MCF 10A (cell line): Measurements from ENCODE around the gene COG4. TPM values are rescaled to one million over a fixed set of nuclear protein-coding genes. Genes with fewer than 3 reads are reported as not detected.
A peak's percentile ranks its signal among the peaks of the same experiment; 100 is the strongest.

Experiments used
- BruUV-seq: library from RNA; stranded (reverse); fragments of 400-500 nt; replicated peaks from 2 replicates; lab custom pipeline; 2021; lab: Mats Ljungman, UMichigan
- CTCF ChIA-PET: fragments of 300-600 bp; sonication (Branson Sonifier 250); formaldehyde crosslinking; extraction: SDS; loops from one replicate; lab custom pipeline; 2021; ENCODE audit warnings: antibody characterized with exemption, inconsistent platforms; lab: Yijun Ruan, JAX
- POLR2A ChIA-PET: fragments of 300-600, 350-650 bp; sonication (Branson Sonifier 250); formaldehyde crosslinking; extraction: SDS; loops from one replicate; lab custom pipeline; 2020; ENCODE audit warnings: antibody characterized with exemption, inconsistent platforms; lab: Yijun Ruan, JAX
- DNase-seq: peaks from one replicate; pipeline ENCODE4 v3.0.0-alpha.2; 2018; ENCODE audit not compliant: unreplicated experiment
- H3K27ac Mint-ChIP-seq: one replicate; pipeline ENCODE4 v1.8.0; 2022; ENCODE audit warnings: mild to moderate bottlenecking, low read depth, mixed read lengths; ENCODE audit not compliant: unreplicated experiment
- H3K27me3 Mint-ChIP-seq: one replicate; pipeline ENCODE4 v1.8.0; 2022; ENCODE audit warnings: mixed read lengths; ENCODE audit not compliant: insufficient read depth, unreplicated experiment
- H3K36me3 Mint-ChIP-seq: one replicate; pipeline ENCODE4 v1.8.0; 2022; ENCODE audit warnings: mild to moderate bottlenecking, moderate library complexity, mixed read lengths; ENCODE audit not compliant: insufficient read depth, unreplicated experiment
- H3K4me1 Mint-ChIP-seq: one replicate; pipeline ENCODE4 v1.8.0; 2022; ENCODE audit warnings: mixed read lengths; ENCODE audit not compliant: insufficient read depth, unreplicated experiment
- H3K4me3 Mint-ChIP-seq: one replicate; pipeline ENCODE4 v1.8.0; 2022; ENCODE audit warnings: mild to moderate bottlenecking, moderate library complexity, mixed read lengths; ENCODE audit not compliant: unreplicated experiment
- H3K9me3 Mint-ChIP-seq: one replicate; pipeline ENCODE4 v1.8.0; 2022; ENCODE audit warnings: mixed read lengths; ENCODE audit not compliant: unreplicated experiment
- CTCF ChIP-seq: fragments of 200-600 bp; IDR thresholded peaks from one replicate; pipeline ENCODE4 v1.8.0; 2022; ENCODE audit warnings: antibody characterized with exemption, mild to moderate bottlenecking; ENCODE audit not compliant: unreplicated experiment
- intact Hi-C: fragments of 100-400 bp; cut with micrococcal nuclease; formaldehyde crosslinking; loops from 2 replicates; pipeline ENCODE4 v1.14.1; 2022
- total RNA-seq: library from RNA; stranded (reverse); gene quantifications from 2 replicates; pipeline ENCODE4 v1.2.3, GENCODE V29; 2022

COG4 gene
- total RNA-seq, 1 experiment from 2014 or later: 62.2 TPM

GRCh38 chr16:70553645-70554044, 30.3 kb upstream of the COG4 start:
- ChIA-PET CTCF (interaction anchor here (1.7 to 2.7 kb wide), 2 partner anchors 100 to 217 kb away, joined by 5 to 12 read pairs; no protein-coding TSS in a partner anchor), POLR2A (interaction anchor here (0.9 to 1.8 kb wide), 3 partner anchors 9 to 97 kb away, joined by 3 to 9 read pairs (median 3); partner anchors contain the start of genes COG4 and SF3B3)
- no TSS peak for BruUV-seq
- Mint-ChIP-seq H3K4me1 (peaks cover 5% of the 10 kb centered on the region), H3K27ac (peak overlapping the region; percentile 42), H3K4me3 (no peak overlapping the region), H3K36me3 (peaks cover 96% of the 10 kb centered on the region), H3K9me3 (no peaks in the 10 kb centered on the region), H3K27me3 (no peaks in the 10 kb centered on the region)
- intact Hi-C loops: no loop called here
- TF ChIP-seq CTCF: no peak
- peak; percentile 39 for DNase-seq

DNA sequence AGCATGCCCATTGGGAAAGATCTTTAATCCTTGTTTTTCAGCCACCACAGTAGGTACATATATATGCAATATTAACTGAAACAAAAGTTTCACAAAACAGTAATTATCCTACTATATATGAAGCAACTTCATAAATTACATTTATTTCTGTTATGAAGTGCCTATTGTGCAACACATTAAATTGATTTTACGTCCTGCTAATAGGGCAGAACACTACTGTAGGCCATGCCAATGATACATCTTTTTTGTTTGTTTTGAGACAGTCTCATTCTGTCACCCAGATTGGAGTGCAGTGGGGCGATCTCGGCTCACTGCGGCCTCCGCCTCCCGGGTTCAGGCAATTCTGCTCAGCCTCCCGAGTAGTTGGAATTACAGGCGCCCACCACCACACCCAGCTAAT, 29.3 kb upstream of the COG4 start:
- no peak for DNase-seq
- Mint-ChIP-seq H3K27me3 (no peaks in the 10 kb centered on the region), H3K4me1 (peaks cover 5% of the 10 kb centered on the region), H3K36me3 (peaks cover 96% of the 10 kb centered on the region), H3K27ac (no peak overlapping the region), H3K9me3 (no peaks in the 10 kb centered on the region), H3K4me3 (no peak overlapping the region)
- intact Hi-C loops: no loop called here
- ChIA-PET POLR2A (interaction anchor here (0.6 to 1.8 kb wide), 4 partner anchors 10 to 74 kb away, joined by 3 to 9 read pairs (median 4); no protein-coding TSS in a partner anchor), CTCF (interaction anchor here (1.0 to 2.7 kb wide), 5 partner anchors 12 to 218 kb away, joined by 3 to 12 read pairs (median 4); no protein-coding TSS in a partner anchor)
- TF ChIP-seq CTCF: no peak
- BruUV-seq: no TSS peak

GRCh38 chr16:70551788-70552187, 28.4 kb upstream of the COG4 start:
- no peak for DNase-seq
- Mint-ChIP-seq H3K4me1 (peaks cover 5% of the 10 kb centered on the region), H3K9me3 (no peaks in the 10 kb centered on the region), H3K4me3 (no peak overlapping the region), H3K27ac (no peak overlapping the region), H3K27me3 (no peaks in the 10 kb centered on the region), H3K36me3 (peaks cover 96% of the 10 kb centered on the region)
- ChIA-PET POLR2A (interaction anchor here (1.0 to 1.3 kb wide), 3 partner anchors 27 to 171 kb away, joined by 3 to 6 read pairs (median 3); no protein-coding TSS in a partner anchor), CTCF (interaction anchor here (0.5 to 2.7 kb wide), 9 partner anchors 11 to 1239 kb away, joined by 3 to 12 read pairs (median 3); no protein-coding TSS in a partner anchor)
- intact Hi-C loops: no loop called here
- BruUV-seq: no TSS peak
- no peak for TF ChIP-seq CTCF

- intact Hi-C loops: no loop called here
- no peak for TF ChIP-seq CTCF
- H3K9me3 Mint-ChIP-seq: no peaks in the 10 kb centered on the region
- H3K36me3 Mint-ChIP-seq: peaks cover 96% of the 10 kb centered on the region
- H3K4me3 Mint-ChIP-seq: no peak overlapping the region
- no peak for DNase-seq
- peaks cover 5% of the 10 kb centered on the region for H3K4me1 Mint-ChIP-seq
- CTCF ChIA-PET: interaction anchor here (1.0 to 2.0 kb wide), 2 partner anchors 103 to 221 kb away, joined by 5 to 7 read pairs; no protein-coding TSS in a partner anchor
- POLR2A ChIA-PET: interaction anchor here (0.7 kb wide), 1 partner anchor 1246 kb away, joined by 4 read pairs; no protein-coding TSS in a partner anchor
- H3K27ac Mint-ChIP-seq: no peak overlapping the region
- BruUV-seq: no TSS peak
- H3K27me3 Mint-ChIP-seq: no peaks in the 10 kb centered on the region
These were observed 26.7 kb upstream of the COG4 start for GRCh38 chr16:70550082-70550481.
